ENCODE data around the gene FRMPD4. TPM values are rescaled to one million over a fixed set of nuclear protein-coding genes. Genes with fewer than 3 reads are reported as not detected.

Gene FRMPD4
- polyA plus RNA-seq, 1 experiment = 0.82 TPM

- CTCF ChIA-PET = interaction anchor here (0.8 kb wide), 1 partner anchor 17 kb away, joined by 3 read pairs; no protein-coding TSS in a partner anchor
- no peak for DNase-seq (ENCODE audit: low read depth)
- TF ChIP-seq CTCF (IDR thresholded peaks at IDR 0.05; ENCODE audit: insufficient read depth, low read depth, low read length) = no peak
- Histone ChIP-seq H3K4me3 (ENCODE audit: low read depth, low read length) (no peak overlapping the region), H3K36me3 (ENCODE audit: control insufficient read depth, insufficient read depth, low read length) (no peaks in the 10 kb centered on the region), H3K27me3 (ENCODE audit: control insufficient read depth, insufficient read depth, low read length) (no peaks in the 10 kb centered on the region)
- POLR2A ChIA-PET = no interaction called here
These were observed 285.1 kb downstream of the FRMPD4 start for GRCh38 chrX:12423346-12423745.

- H3K4me3 ChIP-seq (ENCODE audit: low read depth, low read length) = no peak overlapping the region
- no peak for DNase-seq (ENCODE audit: low read depth)
These were observed 287.2 kb downstream of the FRMPD4 start for GRCh38 chrX:12425496-12425895.

GRCh38 chrX:12426420-12426819 is 288.1 kb downstream of the FRMPD4 start:
- ChIA-PET POLR2A (no interaction called here), CTCF (interaction anchor here (1.1 kb wide), 1 partner anchor 15 kb away, joined by 3 read pairs; no protein-coding TSS in a partner anchor)
- H3K36me3 ChIP-seq (ENCODE audit: control insufficient read depth, insufficient read depth, low read length) = no peaks in the 10 kb centered on the region
- no peak overlapping the region for H3K4me3 ChIP-seq (ENCODE audit: low read depth, low read length)
- H3K27me3 ChIP-seq (ENCODE audit: control insufficient read depth, insufficient read depth, low read length) = no peaks in the 10 kb centered on the region
- TF ChIP-seq CTCF (IDR thresholded peaks at IDR 0.05; ENCODE audit: insufficient read depth, low read depth, low read length) = no peak
- DNase-seq (ENCODE audit: low read depth) = no peak

More at GRCh38 chrX:12425496-12425895, 287.2 kb downstream of the FRMPD4 start:
- no peak for TF ChIP-seq CTCF (IDR thresholded peaks at IDR 0.05; ENCODE audit: insufficient read depth, low read depth, low read length)
- Histone ChIP-seq H3K36me3 (ENCODE audit: control insufficient read depth, insufficient read depth, low read length) (no peaks in the 10 kb centered on the region), H3K27me3 (ENCODE audit: control insufficient read depth, insufficient read depth, low read length) (no peaks in the 10 kb centered on the region)
- ChIA-PET POLR2A (no interaction called here), CTCF (no interaction called here)

GRCh38 chrX:12434493-12434892 is 296.2 kb downstream of the FRMPD4 start:
- no peaks in the 10 kb centered on the region for H3K36me3 ChIP-seq (ENCODE audit: control insufficient read depth, insufficient read depth, low read length)
- POLR2A ChIA-PET = no interaction called here

GRCh38 chrX:12439416-12439815 is 301.1 kb downstream of the FRMPD4 start:
- no peak for DNase-seq (ENCODE audit: low read depth)
- no peaks in the 10 kb centered on the region for H3K27me3 ChIP-seq (ENCODE audit: control insufficient read depth, insufficient read depth, low read length)
- no peaks in the 10 kb centered on the region for H3K36me3 ChIP-seq (ENCODE audit: control insufficient read depth, insufficient read depth, low read length)
- ChIA-PET POLR2A (no interaction called here), CTCF (interaction anchor here (0.6 kb wide), 1 partner anchor 253 kb away, joined by 3 read pairs; no protein-coding TSS in a partner anchor)
- TF ChIP-seq CTCF (IDR thresholded peaks at IDR 0.05; ENCODE audit: insufficient read depth, low read depth, low read length) = no peak
- no peak overlapping the region for H3K4me3 ChIP-seq (ENCODE audit: low read depth, low read length)

More at GRCh38 chrX:12434493-12434892, 296.2 kb downstream of the FRMPD4 start:
- no peak for TF ChIP-seq CTCF (IDR thresholded peaks at IDR 0.05; ENCODE audit: insufficient read depth, low read depth, low read length)
- Histone ChIP-seq H3K27me3 (ENCODE audit: control insufficient read depth, insufficient read depth, low read length) (no peaks in the 10 kb centered on the region), H3K4me3 (ENCODE audit: low read depth, low read length) (no peak overlapping the region)
- DNase-seq (ENCODE audit: low read depth) = no peak
- CTCF ChIA-PET = no interaction called here

Data from BJ (cell line).